PC-3 (cell line): Measurements from ENCODE around the gene SLC6A3. TPM values are rescaled to one million over a fixed set of nuclear protein-coding genes. Genes with fewer than 3 reads are reported as not detected.

Experiments
- ATAC-seq: fragments of 200-7000 bp; cut with Tn5 transposase; 2 replicates; pipeline ENCODE4 v1.9.1; 2020; ENCODE audit warnings: mild to moderate bottlenecking, moderate library complexity
- BruUV-seq: library from RNA; stranded (reverse); fragments of 400-500 nt; replicated peaks from 2 replicates; lab custom pipeline; 2021; lab: Mats Ljungman, UMichigan
- CTCF ChIA-PET: fragments of 300-600 bp; sonication (Branson Sonifier 250); formaldehyde crosslinking; loops from one replicate; lab custom pipeline; 2022; ENCODE audit warnings: antibody characterized with exemption; lab: Charles Lee
- POLR2A ChIA-PET: fragments of 300-600 bp; sonication (Branson Sonifier 250); formaldehyde crosslinking; loops from one replicate; lab custom pipeline; 2022; ENCODE audit warnings: antibody characterized with exemption; ENCODE audit not compliant: unreplicated experiment; lab: Charles Lee
- DNase-seq: peaks from one replicate; pipeline ENCODE4 v3.0.0-alpha.2; 2015
- H2AFZ ChIP-seq: fragments of 300-600 bp; sonication (generic); 2 replicates; pipeline ENCODE4 v1.6.0; 2016; ENCODE audit warnings: antibody characterized with exemption, low read length
- H3F3A ChIP-seq: fragments of 300-600 bp; sonication (generic); one replicate; pipeline ENCODE4 v1.6.0; 2017; ENCODE audit warnings: antibody characterized with exemption, low read length, control low read depth, mild to moderate bottlenecking; ENCODE audit not compliant: unreplicated experiment
- H3K27ac ChIP-seq: fragments of 300-600 bp; sonication (generic); 2 replicates; pipeline ENCODE4 v1.5.1; 2016; ENCODE audit warnings: mild to moderate bottlenecking, low read length
- H3K27me3 ChIP-seq: fragments of 300-600 bp; sonication (generic); 2 replicates; pipeline ENCODE4 v1.6.1; 2016; ENCODE audit warnings: low read length, mixed read lengths
- H3K36me3 ChIP-seq: fragments of 300-600 bp; sonication (generic); 2 replicates; pipeline ENCODE4 v1.6.1; 2016; ENCODE audit warnings: low read depth, mixed run types, low read length, mixed read lengths
- H3K4me1 ChIP-seq: fragments of 300-600 bp; sonication (generic); 2 replicates; pipeline ENCODE4 v1.5.1; 2016; ENCODE audit warnings: low read length; ENCODE audit not compliant: insufficient read depth
- H3K4me2 ChIP-seq: fragments of 300-600 bp; sonication (generic); 2 replicates; pipeline ENCODE4 v1.6.0; 2016; ENCODE audit warnings: low read length
- H3K4me3 ChIP-seq: fragments of 300-600 bp; sonication (generic); 2 replicates; pipeline ENCODE4 v1.5.1; 2016; ENCODE audit warnings: mild to moderate bottlenecking, low read length, mixed read lengths
- H3K79me2 ChIP-seq: fragments of 300-600 bp; sonication (generic); 2 replicates; pipeline ENCODE4 v1.6.1; 2017; ENCODE audit warnings: low read length, mixed read lengths
- H3K9ac ChIP-seq: fragments of 300-600 bp; sonication (generic); 2 replicates; pipeline ENCODE4 v1.6.0; 2016; ENCODE audit warnings: mild to moderate bottlenecking, low read length
- H3K9me2 ChIP-seq: fragments of 300-600 bp; sonication (generic); replicated peaks from 2 replicates; pipeline ENCODE4 v1.6.1; 2016; ENCODE audit warnings: mixed run types, low read length, mixed read lengths
- H3K9me3 ChIP-seq: fragments of 300-600 bp; sonication (generic); 2 replicates; pipeline ENCODE4 v1.6.1; 2016; ENCODE audit warnings: low read length, mixed read lengths
- H4K20me1 ChIP-seq: fragments of 300-600 bp; sonication (generic); 2 replicates; pipeline ENCODE4 v1.6.1; 2016; ENCODE audit warnings: low read length, mixed read lengths
- EZH2 ChIP-seq: fragments of 300-600 bp; sonication (generic); IDR thresholded peaks from one replicate; pipeline ENCODE4 v1.6.1; 2017; ENCODE audit warnings: antibody characterized with exemption, mild to moderate bottlenecking, low read length; ENCODE audit not compliant: unreplicated experiment
- EZH2phosphoT487 ChIP-seq: fragments of 300-600 bp; sonication (generic); IDR thresholded peaks from 2 replicates; pipeline ENCODE4 v1.6.1; 2018; ENCODE audit warnings: mild to moderate bottlenecking, antibody characterized with exemption, low read length, borderline replicate concordance
- intact Hi-C: fragments of 100-400 bp; cut with micrococcal nuclease; formaldehyde crosslinking; loops from 2 replicates; pipeline ENCODE4 v1.9.0; 2023
- total RNA-seq: library from RNA; depleted of rRNA; stranded (reverse); fragments of >200 nt; gene quantifications from 2 replicates; pipeline ENCODE4 v1.2.3, GENCODE V29; 2014
- TF ChIP-seq, protein P1 (sequence below): fragments of 300-600 bp; sonication (generic); conservative IDR thresholded peaks from 2 replicates; pipeline ENCODE4 v1.5.1; 2017; ENCODE audit warnings: antibody characterized with exemption, low read depth, mild to moderate bottlenecking, low read length

SLC6A3 gene
- total RNA-seq, 1 experiment from 2014 or later = not detected

DNA sequence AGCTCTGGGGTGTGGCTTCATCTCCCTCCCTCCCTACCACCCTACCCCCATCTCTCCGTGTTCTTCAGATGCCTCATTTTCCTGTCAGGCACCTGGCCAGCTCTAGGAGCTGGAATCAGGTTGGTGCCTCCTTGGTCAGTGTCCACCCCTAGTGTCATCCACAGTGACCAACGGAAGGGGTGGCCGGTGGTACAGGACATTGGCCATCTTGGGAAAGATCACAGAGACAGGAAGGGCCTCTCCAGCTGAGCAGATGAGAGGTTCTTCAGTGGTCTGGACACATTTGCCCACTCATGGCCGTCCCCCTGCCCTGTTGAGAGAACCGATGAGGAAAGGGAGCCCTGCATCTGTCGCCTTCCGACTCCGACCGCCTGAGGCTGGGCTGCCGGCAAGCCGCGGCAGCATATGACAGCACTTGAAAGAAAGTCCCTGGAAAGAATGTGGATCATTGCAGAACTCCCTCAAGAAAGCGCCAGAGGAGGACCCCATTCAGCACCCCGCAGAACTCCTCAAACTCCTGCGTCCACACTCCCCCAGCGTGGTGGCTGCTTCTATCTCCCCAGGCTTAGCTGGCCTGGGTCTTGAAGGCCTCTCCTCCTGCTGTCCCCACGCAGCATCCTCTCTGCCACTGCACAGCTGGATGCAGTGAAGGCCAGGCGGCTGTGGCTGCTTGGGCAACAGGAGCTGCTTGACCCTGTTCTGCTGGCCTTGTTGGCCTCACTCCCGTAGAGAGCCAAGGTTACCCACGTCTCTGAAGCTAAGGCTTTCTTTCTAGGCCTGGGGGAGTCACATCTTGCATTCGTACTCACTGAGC is 98.4 kb downstream of the SLC6A3 start:
- H3K27me3 ChIP-seq = no peaks in the 10 kb centered on the region
- no peak overlapping the region for H3K27ac ChIP-seq
- ChIA-PET POLR2A (no interaction called here), CTCF (no interaction called here)
- TF ChIP-seq, protein P1, sequence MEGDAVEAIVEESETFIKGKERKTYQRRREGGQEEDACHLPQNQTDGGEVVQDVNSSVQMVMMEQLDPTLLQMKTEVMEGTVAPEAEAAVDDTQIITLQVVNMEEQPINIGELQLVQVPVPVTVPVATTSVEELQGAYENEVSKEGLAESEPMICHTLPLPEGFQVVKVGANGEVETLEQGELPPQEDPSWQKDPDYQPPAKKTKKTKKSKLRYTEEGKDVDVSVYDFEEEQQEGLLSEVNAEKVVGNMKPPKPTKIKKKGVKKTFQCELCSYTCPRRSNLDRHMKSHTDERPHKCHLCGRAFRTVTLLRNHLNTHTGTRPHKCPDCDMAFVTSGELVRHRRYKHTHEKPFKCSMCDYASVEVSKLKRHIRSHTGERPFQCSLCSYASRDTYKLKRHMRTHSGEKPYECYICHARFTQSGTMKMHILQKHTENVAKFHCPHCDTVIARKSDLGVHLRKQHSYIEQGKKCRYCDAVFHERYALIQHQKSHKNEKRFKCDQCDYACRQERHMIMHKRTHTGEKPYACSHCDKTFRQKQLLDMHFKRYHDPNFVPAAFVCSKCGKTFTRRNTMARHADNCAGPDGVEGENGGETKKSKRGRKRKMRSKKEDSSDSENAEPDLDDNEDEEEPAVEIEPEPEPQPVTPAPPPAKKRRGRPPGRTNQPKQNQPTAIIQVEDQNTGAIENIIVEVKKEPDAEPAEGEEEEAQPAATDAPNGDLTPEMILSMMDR = no peak
- TF ChIP-seq EZH2 (no peak), EZH2phosphoT487 (no peak)
- H3K4me3 ChIP-seq = no peak overlapping the region
- no peaks in the 10 kb centered on the region for H3F3A ChIP-seq
- no peaks in the 10 kb centered on the region for H3K9me2 ChIP-seq
- DNase-seq (no peak), ATAC-seq (no peak)
- peaks cover 11% of the 10 kb centered on the region for H3K4me1 ChIP-seq
- H3K36me3 ChIP-seq = peaks cover 16% of the 10 kb centered on the region
- H4K20me1 ChIP-seq = peaks cover 10% of the 10 kb centered on the region; the same call in 1 of the 2 replicates
- no TSS peak for BruUV-seq
- no peak overlapping the region for H2AFZ ChIP-seq
- no peaks in the 10 kb centered on the region for H3K9me3 ChIP-seq
- H3K9ac ChIP-seq = no peak overlapping the region
- H3K79me2 ChIP-seq = peaks cover 40% of the 10 kb centered on the region
- intact Hi-C loops = loop anchor here (5.0 kb wide), 1 partner anchor 120 kb away; the partner anchor contains the start of gene SLC6A18
- no peak overlapping the region for H3K4me2 ChIP-seq

DNA sequence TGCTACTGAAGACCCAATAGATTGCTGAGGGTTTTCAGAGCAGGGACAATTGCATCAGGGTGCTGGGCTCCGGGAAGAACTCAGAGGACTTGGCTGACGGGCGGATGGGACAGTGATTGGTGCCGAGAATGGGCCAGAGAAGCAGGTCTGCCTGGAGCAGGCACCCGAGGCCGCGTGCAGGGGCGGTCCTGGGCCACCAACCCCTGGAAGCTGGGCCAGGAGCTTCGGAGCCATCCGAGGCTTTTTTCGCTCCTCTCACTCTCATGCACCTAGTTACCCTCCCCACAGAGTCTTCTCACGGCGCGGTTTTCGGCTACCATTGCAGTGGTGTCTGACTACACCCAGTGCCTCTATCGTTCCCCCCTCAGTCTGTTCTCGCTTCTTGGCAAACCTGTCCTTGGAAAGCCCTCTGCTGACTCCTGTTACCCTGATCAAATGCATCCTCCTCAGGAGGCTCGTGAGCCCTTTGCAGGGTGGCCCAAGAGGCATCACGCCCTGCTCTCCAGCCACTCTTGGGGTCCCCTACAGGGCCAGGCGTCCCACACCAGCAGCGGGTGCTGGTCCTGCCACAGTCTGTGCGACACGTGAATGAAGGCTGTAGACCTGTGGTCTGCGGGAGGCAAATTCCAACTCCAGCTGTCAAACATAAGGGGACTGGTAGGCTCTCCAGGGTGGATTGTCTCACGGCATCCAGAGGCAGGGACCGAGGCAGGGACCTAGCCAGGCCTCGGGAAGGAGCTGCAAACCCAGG is 99.2 kb downstream of the SLC6A3 start:
- Histone ChIP-seq H4K20me1 (peaks cover 10% of the 10 kb centered on the region; the same call in 1 of the 2 replicates), H3K27ac (no peak overlapping the region), H3K4me1 (peaks cover 11% of the 10 kb centered on the region), H3K27me3 (no peaks in the 10 kb centered on the region), H3K36me3 (peaks cover 24% of the 10 kb centered on the region), H3K79me2 (peaks cover 48% of the 10 kb centered on the region), H3K9me2 (no peaks in the 10 kb centered on the region), H3K4me3 (peak overlapping the region; percentile 100), H3F3A (no peaks in the 10 kb centered on the region), H3K9ac (peak overlapping the region; percentile 98), H3K4me2 (peak overlapping the region; percentile 95), H2AFZ (no peak overlapping the region), H3K9me3 (no peaks in the 10 kb centered on the region)
- no peak for TF ChIP-seq EZH2
- TF ChIP-seq EZH2phosphoT487 = no peak
- TF ChIP-seq, protein P1 = no peak
- POLR2A ChIA-PET = no interaction called here
- DNase-seq (no peak), ATAC-seq (no peak)
- BruUV-seq = no TSS peak
- CTCF ChIA-PET = no interaction called here
- intact Hi-C loops = loop anchor here (5.0 kb wide), 1 partner anchor 119 kb away; the partner anchor contains the start of gene SLC6A18
